GM12892 (cell line): ENCODE measurements around the gene DAAM1.

Experiments used
- POLR2A ChIP-seq: IDR thresholded peaks from 2 replicates; pipeline ENCODE4 v1.6.1; 2011; ENCODE audit warnings: low read depth, low read length, control low read depth
- POLR2AphosphoS5 ChIP-seq: IDR thresholded peaks from 2 replicates; pipeline ENCODE4 v1.6.1; 2011; ENCODE audit warnings: low read depth, low read length, control low read depth
- TAF1 ChIP-seq: IDR thresholded peaks from 2 replicates; pipeline ENCODE4 v1.6.1; 2011; ENCODE audit warnings: low read depth, mild to moderate bottlenecking, control low read depth, low read length, borderline replicate concordance

GRCh38 chr14:59302313-59302712 is 113.8 kb downstream of the DAAM1 start:
- no peak for TF ChIP-seq POLR2A
- no peak for TF ChIP-seq POLR2AphosphoS5
- TF ChIP-seq TAF1: no peak
